Right renal cortex interstitium (tissue), 3 donors: Measurements from ENCODE around the gene IGSF6. TPM values are rescaled to one million over a fixed set of nuclear protein-coding genes. Genes with fewer than 3 reads are reported as not detected.
"Not testable (repeated sequence)": the region's sequence is repeated elsewhere in the genome, so short reads cannot be mapped to it uniquely, and the experiment has no call there.

ENCODE experiments used
- DNase-seq, 3 donors: peaks; one replicate each; pipeline ENCODE4 v3.0.0-alpha.2; 2013; ENCODE audit warnings: low read depth in 3 of 3, low spot score in 2 of 3
- polyA plus RNA-seq, 3 donors: library from polyadenylated mRNA; unstranded; fragments of 120-200 nt; gene quantifications; one replicate each; pipeline ENCODE4 v1.2.1, GENCODE V29; 2013; ENCODE audit not compliant: insufficient read length in 3 of 3

The IGSF6 gene
- polyA plus RNA-seq, 3 donors = 2.5 to 2.8 (median 2.7) TPM

DNA sequence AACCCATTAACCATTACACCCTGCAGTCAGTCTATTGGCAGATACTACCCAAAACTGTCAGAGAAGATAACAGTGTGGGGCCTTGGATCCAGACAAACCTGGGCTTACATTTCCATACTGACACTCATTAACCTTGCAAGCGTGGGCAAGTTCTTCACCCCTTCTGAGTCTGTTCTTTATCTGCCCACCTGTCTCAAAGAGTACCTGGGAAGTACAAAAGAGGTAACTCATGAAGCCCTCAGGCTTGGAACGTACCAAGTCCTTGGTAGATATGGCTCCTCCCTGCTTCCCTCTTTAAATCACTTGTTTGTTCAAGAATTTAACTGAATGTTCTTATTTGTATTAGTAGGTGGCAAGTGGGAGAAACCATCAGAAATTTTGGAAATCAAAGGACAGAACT, 2.5 kb upstream of the IGSF6 start:
- DNase-seq = no peak

GRCh38 chr16:21654466-21654865, 2.1 kb upstream of the IGSF6 start:
- DNase-seq = no peak

DNA sequence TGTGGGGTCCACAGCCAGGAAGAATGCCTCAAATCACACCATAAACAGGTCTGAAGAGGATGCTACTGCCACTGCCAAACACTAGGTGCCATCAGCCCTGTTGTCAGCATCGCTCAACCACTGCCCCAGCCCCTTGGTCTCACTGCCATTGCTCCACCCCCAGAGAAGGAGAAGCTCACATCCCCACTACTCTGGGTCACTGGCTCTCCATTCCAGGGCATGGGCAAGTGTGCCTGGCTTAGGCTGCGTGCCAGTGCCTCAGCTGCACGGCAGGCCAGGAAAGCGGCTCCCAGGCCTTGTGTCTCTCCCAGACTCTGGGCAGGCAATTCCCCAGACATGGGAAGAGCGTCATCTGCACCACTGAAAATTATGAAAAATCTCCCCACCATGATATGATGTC, 1.2 kb upstream of the IGSF6 start:
- no peak for DNase-seq

DNA sequence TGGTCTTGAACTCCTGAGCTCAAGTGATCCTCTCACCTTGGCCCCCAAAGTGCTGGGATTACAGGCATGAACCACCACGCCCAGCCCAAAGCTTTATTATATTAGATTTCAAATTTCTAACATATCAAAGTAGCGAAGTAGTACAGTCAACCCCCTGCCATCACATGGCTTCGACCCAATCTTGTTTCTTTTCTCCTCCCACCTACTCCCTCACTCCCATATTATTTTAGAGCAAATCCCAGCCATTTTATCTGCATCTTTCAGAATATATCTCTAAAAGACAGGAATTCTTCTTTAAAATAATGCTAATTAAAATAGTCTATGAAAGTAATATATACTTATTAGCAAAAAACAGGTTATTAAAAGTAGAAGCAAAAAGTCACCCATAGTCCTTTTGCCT, 893 bp downstream of the IGSF6 start:
- no peak for DNase-seq

- no peak for DNase-seq
These were observed 1.9 kb downstream of the IGSF6 start for GRCh38 chr16:21650521-21650920.

DNA sequence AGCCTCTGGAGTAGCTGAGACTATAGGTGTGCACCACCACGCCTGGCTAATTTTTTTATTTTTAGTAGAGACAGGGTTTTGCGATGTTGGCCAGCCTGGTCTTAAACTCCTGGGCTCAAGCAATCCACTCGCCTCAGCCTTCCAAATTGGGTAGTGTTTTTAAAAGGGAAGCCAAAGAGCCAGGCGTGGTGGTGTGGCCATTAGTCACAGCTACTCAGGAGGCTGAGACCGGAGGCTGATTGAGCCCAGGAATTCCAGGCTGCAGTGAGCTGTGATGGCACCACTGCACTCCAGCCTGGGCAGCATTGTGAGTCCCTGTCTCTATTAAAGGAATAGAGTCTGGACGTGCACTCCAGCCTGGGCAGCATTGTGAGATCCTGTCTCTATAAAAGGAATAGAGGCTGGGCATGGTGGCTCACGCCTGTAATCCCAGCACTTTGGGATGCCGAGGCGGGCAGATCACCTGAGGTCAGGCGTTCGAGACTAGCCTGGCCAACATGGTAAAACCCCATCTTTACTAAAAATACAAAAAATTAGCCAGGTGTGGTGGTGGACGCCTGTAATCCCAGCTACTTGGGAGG, 2.5 kb downstream of the IGSF6 start:
- DNase-seq = not testable (repeated sequence)

GRCh38 chr16:21647562-21648164, 4.7 kb downstream of the IGSF6 start:
- DNase-seq = no peak

- DNase-seq = no peak
These were observed 5.5 kb downstream of the IGSF6 start for GRCh38 chr16:21646721-21647561.

- no peak for DNase-seq
These were observed 6.3 kb downstream of the IGSF6 start for GRCh38 chr16:21646091-21646490.

DNA sequence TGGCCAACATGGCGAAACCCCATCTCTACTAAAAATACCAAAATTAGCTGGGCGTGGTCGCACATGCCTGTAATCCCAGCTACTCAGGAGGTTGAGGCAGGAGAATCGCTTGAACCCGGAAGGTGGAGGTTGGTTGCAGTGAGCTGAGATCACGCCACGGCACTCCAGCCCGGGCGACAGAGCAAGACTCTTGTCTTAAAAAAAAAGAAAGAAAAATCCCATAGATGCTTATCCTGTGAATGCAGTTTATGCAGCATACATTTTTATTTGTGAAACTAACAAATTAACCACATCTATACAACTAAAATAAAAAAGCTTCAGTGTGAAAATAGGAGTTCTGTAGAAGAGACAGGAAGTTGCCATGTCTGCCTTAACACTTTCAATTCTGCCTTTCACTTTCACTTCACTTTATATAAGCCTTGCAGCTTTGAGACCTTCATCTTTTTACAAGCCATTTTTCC, 7.1 kb downstream of the IGSF6 start:
- no peak for DNase-seq

DNA sequence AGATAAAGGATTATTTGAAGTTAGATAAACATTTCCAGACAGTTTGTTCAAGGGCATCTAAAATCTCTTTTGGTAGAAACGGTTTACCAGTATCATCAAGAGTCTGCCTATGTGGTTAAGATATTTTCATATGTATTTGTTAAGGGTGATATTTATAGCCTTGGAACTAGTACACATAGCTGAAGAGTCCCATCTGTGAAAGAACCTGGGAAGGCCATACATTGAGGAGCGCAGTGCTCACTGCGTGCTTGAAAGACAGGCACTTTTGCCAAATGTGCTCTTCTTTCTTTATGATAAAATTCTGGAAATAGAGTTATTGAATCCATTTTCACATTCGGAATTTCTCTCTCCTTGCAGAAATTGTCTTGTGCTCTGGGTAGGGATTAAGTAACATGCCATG, 7.7 kb downstream of the IGSF6 start:
- DNase-seq = no peak

- no peak for DNase-seq
These were observed 8.6 kb downstream of the IGSF6 start for GRCh38 chr16:21643785-21644184.

- no peak for DNase-seq
These were observed 9.5 kb downstream of the IGSF6 start for GRCh38 chr16:21642861-21643260.

DNA sequence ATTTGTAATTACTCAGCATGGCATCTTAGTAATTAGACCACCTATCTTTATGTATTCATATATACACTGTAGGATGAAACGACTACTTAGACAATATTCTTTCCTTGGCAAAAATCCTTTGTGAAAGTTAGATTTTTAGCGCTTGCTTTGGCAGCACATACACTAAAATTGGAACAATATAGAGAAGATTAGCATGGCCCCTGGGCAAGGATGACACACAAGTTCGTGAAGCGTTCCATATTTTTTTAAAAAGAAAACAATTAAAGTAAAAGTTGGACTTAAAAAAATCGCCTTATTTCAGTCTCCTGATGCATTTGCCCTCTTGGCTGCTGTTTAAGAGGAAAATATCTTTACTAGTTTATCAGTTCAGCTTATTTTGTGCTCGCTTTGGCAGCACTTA, 10.5 kb downstream of the IGSF6 start:
- DNase-seq = no peak

- DNase-seq = no peak
These were observed 12.9 kb downstream of the IGSF6 start for GRCh38 chr16:21639493-21639892.

- DNase-seq = no peak
These were observed 13.8 kb downstream of the IGSF6 start for GRCh38 chr16:21638573-21638975.

- no peak for DNase-seq
These were observed 15.1 kb downstream of the IGSF6 start for GRCh38 chr16:21637032-21637968.

DNA sequence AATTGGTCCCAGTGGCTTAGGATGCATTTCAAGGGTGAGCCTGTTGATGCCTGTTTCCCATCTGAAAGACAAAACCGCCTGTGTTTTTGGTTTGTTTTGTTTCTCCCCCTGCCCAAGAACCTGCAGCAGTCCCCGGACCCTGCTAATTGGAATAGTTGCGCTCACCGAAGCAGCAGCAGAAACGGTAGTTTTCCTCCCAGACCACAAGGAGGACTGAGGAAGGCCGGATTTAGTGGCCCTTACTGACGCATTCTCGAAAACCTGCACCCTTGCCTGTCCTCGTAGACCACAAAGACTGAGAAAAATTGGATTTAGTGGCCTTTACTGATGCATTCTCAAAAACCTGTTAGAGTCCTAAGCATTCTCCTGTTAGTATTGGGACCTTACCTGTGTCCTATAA, 16.7 kb downstream of the IGSF6 start:
- DNase-seq = not testable (repeated sequence)

DNA sequence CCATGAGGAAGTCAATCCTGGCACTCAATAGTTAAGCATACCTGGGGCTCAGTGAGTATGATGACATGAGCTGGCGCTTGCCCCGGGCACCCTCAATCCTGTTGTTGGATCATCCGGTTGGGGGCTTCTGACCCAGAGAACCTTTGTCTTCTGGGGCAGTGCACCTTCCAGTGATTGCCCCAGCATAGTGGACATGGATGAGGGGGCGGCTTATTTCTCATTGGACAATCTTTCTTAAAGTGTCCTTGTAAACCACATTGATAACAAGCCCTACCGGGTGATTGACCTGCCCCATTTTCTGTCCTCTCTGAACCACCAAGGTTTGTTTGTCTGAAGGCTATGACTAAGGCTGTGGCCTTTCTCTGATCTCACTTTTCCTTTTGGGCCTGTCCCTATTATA, 18.2 kb downstream of the IGSF6 start:
- no peak for DNase-seq

- not testable (repeated sequence) for DNase-seq
These were observed 20.3 kb downstream of the IGSF6 start for GRCh38 chr16:21631951-21632575.
